Panc1 (cell line): ENCODE measurements around the gene TMEM161B. TPM values are rescaled to one million over a fixed set of nuclear protein-coding genes. Genes with fewer than 3 reads are reported as not detected.

Source experiments
- ATAC-seq: fragments of 200-7000 bp; cut with Tn5 transposase; 2 replicates; pipeline ENCODE4 v1.9.1; 2020; ENCODE audit warnings: mild to moderate bottlenecking, moderate library complexity
- BruUV-seq: library from RNA; stranded (reverse); fragments of 400-500 nt; replicated peaks from 2 replicates; lab custom pipeline; 2021; lab: Mats Ljungman, UMichigan
- CTCF ChIA-PET: fragments of 300-600 bp; sonication (Branson Sonifier 250); formaldehyde crosslinking; loops from one replicate; lab custom pipeline; 2022; ENCODE audit warnings: antibody characterized with exemption; lab: Charles Lee
- POLR2A ChIA-PET: fragments of 300-600 bp; sonication (Branson Sonifier 250); formaldehyde crosslinking; loops from one replicate; lab custom pipeline; 2022; ENCODE audit warnings: antibody characterized with exemption; lab: Charles Lee
- DNase-seq: peaks from one replicate; pipeline ENCODE4 v3.0.0-alpha.2; 2010; ENCODE audit warnings: low read depth, low spot score
- H3K27ac ChIP-seq: 2 replicates; pipeline ENCODE4 v1.5.1; 2011; ENCODE audit warnings: mild to moderate bottlenecking, low read length, inconsistent platforms
- H3K27me3 ChIP-seq: fragments of 200-500 bp; sonication (Bioruptor generic); 2 replicates; pipeline ENCODE4 v1.6.0; 2014; ENCODE audit warnings: low read length, inconsistent platforms; ENCODE audit not compliant: control insufficient read depth, insufficient read depth
- H3K36me3 ChIP-seq: fragments of 200-500 bp; sonication (Bioruptor generic); 2 replicates; pipeline ENCODE4 v1.5.1; 2014; ENCODE audit warnings: inconsistent platforms, mild to moderate bottlenecking, low read length, moderate library complexity; ENCODE audit not compliant: control insufficient read depth, insufficient read depth
- H3K4me1 ChIP-seq: 2 replicates; pipeline ENCODE4 v1.5.1; 2011; ENCODE audit warnings: inconsistent platforms, mild to moderate bottlenecking, low read length, moderate library complexity; ENCODE audit not compliant: control insufficient read depth, insufficient read depth
- H3K4me3 ChIP-seq, 2 experiments: 2 replicates each; pipeline ENCODE4 v1.5.1; 2011 to 2012; ENCODE audit warnings: low read depth in 2 of 2, low read length in 2 of 2, mild to moderate bottlenecking in 2 of 2, inconsistent platforms in 1 of 2, moderate library complexity in 1 of 2
- H3K9me3 ChIP-seq: fragments of 200-500 bp; sonication (Bioruptor generic); 2 replicates; pipeline ENCODE4 v1.5.1; 2014; ENCODE audit warnings: low read depth, mild to moderate bottlenecking, inconsistent platforms, low read length, moderate library complexity; ENCODE audit not compliant: control insufficient read depth, insufficient read depth
- POLR2AphosphoS5 ChIP-seq: IDR thresholded peaks from 2 replicates; pipeline ENCODE4 v1.6.1; 2012; ENCODE audit warnings: mild to moderate bottlenecking, low read depth, low read length, moderate library complexity
- SIN3A ChIP-seq: IDR thresholded peaks from 2 replicates; pipeline ENCODE4 v1.6.1; 2012; ENCODE audit warnings: low read depth, mild to moderate bottlenecking, low read length, moderate library complexity, borderline replicate concordance; ENCODE audit not compliant: insufficient read depth
- TCF7L2 ChIP-seq: IDR thresholded peaks from 2 replicates; pipeline ENCODE4 v1.6.1; 2011; ENCODE audit warnings: mild to moderate bottlenecking, low read depth, low read length, inconsistent platforms
- in situ Hi-C: cut with HindIII; loops from 2 replicates; pipeline ENCODE4 v1.10.0; 2016; ENCODE audit warnings: low sequenced_read_pairs, low pct_unique_long_range_greater_than_20kb
- intact Hi-C: fragments of 100-400 bp; cut with micrococcal nuclease; formaldehyde crosslinking; loops from one replicate; pipeline ENCODE4 v1.10.0; 2022; ENCODE audit not compliant: unreplicated experiment
- total RNA-seq: library from RNA; stranded (reverse); gene quantifications from one replicate; pipeline ENCODE4 v1.2.1, GENCODE V29; 2021; ENCODE audit not compliant: unreplicated experiment
- TF ChIP-seq, protein P1 (sequence below), 2 experiments: IDR thresholded peaks; 2 replicates each; pipeline ENCODE4 v1.6.1; 2011 to 2012; ENCODE audit warnings: low read depth in 2 of 2, control low read depth in 1 of 2, low read length in 1 of 2, mild to moderate bottlenecking in 1 of 2, moderate library complexity in 1 of 2; ENCODE audit not compliant: insufficient read depth in 1 of 2
- TF ChIP-seq, protein P2 (sequence below): fragments of 450-650 bp; IDR thresholded peaks from 2 replicates; pipeline ENCODE4 v1.5.1; 2017; ENCODE audit warnings: mild to moderate bottlenecking

TMEM161B gene
- total RNA-seq, 1 experiment from 2014 or later = 16.3 TPM

DNA sequence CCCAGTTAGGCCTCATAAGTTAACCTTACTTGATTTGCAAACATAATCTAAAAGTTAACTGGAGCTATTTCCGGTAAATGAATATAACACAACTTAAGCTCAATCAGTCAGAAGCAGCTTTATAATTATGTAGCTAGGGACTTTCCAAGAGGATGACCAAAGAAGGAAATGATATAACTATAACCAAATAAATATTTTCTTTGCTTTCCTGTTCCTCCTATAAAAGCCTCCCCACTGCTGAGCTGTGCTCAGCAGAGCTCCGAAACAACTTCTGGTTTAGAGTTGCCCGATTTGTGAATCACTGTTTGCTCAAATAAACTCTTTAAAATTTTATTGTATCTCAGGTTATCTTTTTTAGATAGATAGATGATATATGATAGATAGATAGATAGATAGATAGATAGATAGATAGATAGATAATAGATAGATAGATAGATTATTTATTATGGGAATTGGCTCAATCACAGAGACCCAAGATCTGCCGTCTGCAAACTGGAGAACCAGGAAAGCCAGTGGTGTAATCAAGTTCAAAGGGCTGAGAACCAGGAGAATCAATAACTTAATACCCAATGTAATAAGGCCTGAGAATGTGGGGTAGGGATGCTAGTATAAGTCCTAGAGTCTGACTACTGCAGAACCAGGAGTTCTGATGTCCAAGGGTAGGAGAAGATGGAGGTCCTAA is 19.3 kb upstream of the TMEM161B start:
- Histone ChIP-seq H3K4me3 (no peak overlapping the region), H3K27me3 (no peaks in the 10 kb centered on the region), H3K36me3 (no peaks in the 10 kb centered on the region), H3K9me3 (no peaks in the 10 kb centered on the region), H3K27ac (no peak overlapping the region), H3K4me1 (no peaks in the 10 kb centered on the region)
- BruUV-seq = no TSS peak
- intact Hi-C loops (no loop called here), in situ Hi-C loops (no loop called here)
- CTCF ChIA-PET = no interaction called here
- POLR2A ChIA-PET = no interaction called here
- no peak for ATAC-seq
- TF ChIP-seq, protein P1, sequence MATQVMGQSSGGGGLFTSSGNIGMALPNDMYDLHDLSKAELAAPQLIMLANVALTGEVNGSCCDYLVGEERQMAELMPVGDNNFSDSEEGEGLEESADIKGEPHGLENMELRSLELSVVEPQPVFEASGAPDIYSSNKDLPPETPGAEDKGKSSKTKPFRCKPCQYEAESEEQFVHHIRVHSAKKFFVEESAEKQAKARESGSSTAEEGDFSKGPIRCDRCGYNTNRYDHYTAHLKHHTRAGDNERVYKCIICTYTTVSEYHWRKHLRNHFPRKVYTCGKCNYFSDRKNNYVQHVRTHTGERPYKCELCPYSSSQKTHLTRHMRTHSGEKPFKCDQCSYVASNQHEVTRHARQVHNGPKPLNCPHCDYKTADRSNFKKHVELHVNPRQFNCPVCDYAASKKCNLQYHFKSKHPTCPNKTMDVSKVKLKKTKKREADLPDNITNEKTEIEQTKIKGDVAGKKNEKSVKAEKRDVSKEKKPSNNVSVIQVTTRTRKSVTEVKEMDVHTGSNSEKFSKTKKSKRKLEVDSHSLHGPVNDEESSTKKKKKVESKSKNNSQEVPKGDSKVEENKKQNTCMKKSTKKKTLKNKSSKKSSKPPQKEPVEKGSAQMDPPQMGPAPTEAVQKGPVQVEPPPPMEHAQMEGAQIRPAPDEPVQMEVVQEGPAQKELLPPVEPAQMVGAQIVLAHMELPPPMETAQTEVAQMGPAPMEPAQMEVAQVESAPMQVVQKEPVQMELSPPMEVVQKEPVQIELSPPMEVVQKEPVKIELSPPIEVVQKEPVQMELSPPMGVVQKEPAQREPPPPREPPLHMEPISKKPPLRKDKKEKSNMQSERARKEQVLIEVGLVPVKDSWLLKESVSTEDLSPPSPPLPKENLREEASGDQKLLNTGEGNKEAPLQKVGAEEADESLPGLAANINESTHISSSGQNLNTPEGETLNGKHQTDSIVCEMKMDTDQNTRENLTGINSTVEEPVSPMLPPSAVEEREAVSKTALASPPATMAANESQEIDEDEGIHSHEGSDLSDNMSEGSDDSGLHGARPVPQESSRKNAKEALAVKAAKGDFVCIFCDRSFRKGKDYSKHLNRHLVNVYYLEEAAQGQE (IDR thresholded peaks at IDR 0.05; ENCODE audit: insufficient read depth in 1 of 2, low read depth in 2 of 2, low read length in 1 of 2) = no peak
- TF ChIP-seq POLR2AphosphoS5 = no peak
- no peak for TF ChIP-seq SIN3A
- TF ChIP-seq, protein P2, sequence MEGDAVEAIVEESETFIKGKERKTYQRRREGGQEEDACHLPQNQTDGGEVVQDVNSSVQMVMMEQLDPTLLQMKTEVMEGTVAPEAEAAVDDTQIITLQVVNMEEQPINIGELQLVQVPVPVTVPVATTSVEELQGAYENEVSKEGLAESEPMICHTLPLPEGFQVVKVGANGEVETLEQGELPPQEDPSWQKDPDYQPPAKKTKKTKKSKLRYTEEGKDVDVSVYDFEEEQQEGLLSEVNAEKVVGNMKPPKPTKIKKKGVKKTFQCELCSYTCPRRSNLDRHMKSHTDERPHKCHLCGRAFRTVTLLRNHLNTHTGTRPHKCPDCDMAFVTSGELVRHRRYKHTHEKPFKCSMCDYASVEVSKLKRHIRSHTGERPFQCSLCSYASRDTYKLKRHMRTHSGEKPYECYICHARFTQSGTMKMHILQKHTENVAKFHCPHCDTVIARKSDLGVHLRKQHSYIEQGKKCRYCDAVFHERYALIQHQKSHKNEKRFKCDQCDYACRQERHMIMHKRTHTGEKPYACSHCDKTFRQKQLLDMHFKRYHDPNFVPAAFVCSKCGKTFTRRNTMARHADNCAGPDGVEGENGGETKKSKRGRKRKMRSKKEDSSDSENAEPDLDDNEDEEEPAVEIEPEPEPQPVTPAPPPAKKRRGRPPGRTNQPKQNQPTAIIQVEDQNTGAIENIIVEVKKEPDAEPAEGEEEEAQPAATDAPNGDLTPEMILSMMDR = no peak
- TF ChIP-seq TCF7L2 = no peak
- no peak for DNase-seq

DNA sequence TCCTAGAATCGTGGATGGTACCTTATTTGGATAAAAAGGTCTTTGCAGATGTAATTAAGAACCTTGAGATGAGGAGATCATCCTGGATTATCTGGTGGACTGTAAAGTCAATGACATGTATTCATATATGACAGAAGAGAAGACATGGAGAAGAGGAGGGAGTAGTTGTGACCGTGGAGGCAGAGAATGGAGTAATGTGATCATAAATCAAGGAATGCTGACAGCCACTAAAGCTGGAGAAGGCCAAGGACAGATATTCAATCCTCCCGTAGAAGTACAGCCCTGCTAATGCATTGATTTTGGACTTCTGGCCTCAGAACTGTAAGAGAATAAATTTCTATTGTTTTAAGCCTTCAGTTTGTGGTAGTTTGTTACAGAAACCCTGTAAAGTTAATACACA is 18.7 kb upstream of the TMEM161B start:
- in situ Hi-C loops (no loop called here), intact Hi-C loops (no loop called here)
- POLR2A ChIA-PET = no interaction called here
- CTCF ChIA-PET = no interaction called here
- ATAC-seq (no peak), DNase-seq (no peak)
- H3K36me3 ChIP-seq = no peaks in the 10 kb centered on the region
- no peaks in the 10 kb centered on the region for H3K9me3 ChIP-seq
- no peaks in the 10 kb centered on the region for H3K4me1 ChIP-seq
- no peak overlapping the region for H3K4me3 ChIP-seq
- TF ChIP-seq POLR2AphosphoS5 (no peak), TCF7L2 (no peak), SIN3A (no peak)
- TF ChIP-seq, protein P2 = no peak
- TF ChIP-seq, protein P1 (IDR thresholded peaks at IDR 0.05; ENCODE audit: insufficient read depth in 1 of 2, low read depth in 2 of 2, low read length in 1 of 2) = no peak
- H3K27ac ChIP-seq = no peak overlapping the region
- H3K27me3 ChIP-seq = no peaks in the 10 kb centered on the region
- BruUV-seq = no TSS peak
